Tibial artery (tissue), 4 donors: ENCODE data around the gene KRTAP5-4.
"Not testable (repeated sequence)": the region's sequence is repeated elsewhere in the genome, so short reads cannot be mapped to it uniquely, and the experiment has no call there.

ENCODE experiments used
- DNase-seq, 2 donors: peaks; one replicate each; pipeline ENCODE4 v3.0.0-alpha.2; 2019
- H3K27ac ChIP-seq, 2 donors: fragments of 200-600 bp; sonication (generic) in 1 of 2; 1 replicate in 1 of 2; 2 replicates in 1 of 2; pipeline ENCODE4 v1.5.1; 2018 to 2019; ENCODE audit warnings: mild to moderate bottlenecking in 1 of 2
- H3K27me3 ChIP-seq, 2 donors: fragments of 200-600 bp; sonication (generic) in 1 of 2; one replicate each; pipeline versions ENCODE4 v1.5.1 to v1.6.0; 2016 to 2019
- H3K36me3 ChIP-seq, 3 donors: fragments of 200-600 bp; sonication (generic) in 2 of 3; one replicate each; pipeline ENCODE4 v1.5.1; 2016 to 2019; ENCODE audit warnings: mild to moderate bottlenecking in 2 of 3
- H3K4me1 ChIP-seq, 4 donors: fragments of 200-600 bp; sonication (generic) in 2 of 4; 1 replicate in 3 of 4; 2 replicates in 1 of 4; pipeline ENCODE4 v1.5.1; 2016 to 2019
- H3K4me3 ChIP-seq, 2 donors: fragments of 200-600 bp; sonication (generic) in 1 of 2; 1 replicate in 1 of 2; 2 replicates in 1 of 2; pipeline ENCODE4 v1.5.1; 2018 to 2019; ENCODE audit warnings: mild to moderate bottlenecking in 2 of 2
- H3K9me3 ChIP-seq, 3 donors: fragments of 200-600 bp; sonication (generic) in 1 of 3; one replicate each; pipeline ENCODE4 v1.5.1; 2016 to 2019
- intact Hi-C: fragments of 100-400 bp; cut with DNase I; formaldehyde crosslinking; loops from one replicate; pipeline ENCODE4 v1.15.0; 2023; ENCODE audit warnings: low total_unique reads
- TF ChIP-seq, protein P1 (sequence below), 2 experiments: fragments of 200-600 bp in 1 of 2; fragments of 450-650 bp in 1 of 2; IDR thresholded peaks; one replicate each; pipeline ENCODE4 v1.5.1; 2017 to 2019; ENCODE audit warnings: antibody characterized with exemption in 2 of 2, mild to moderate bottlenecking in 1 of 2, moderate library complexity in 1 of 2

KRTAP5-4 gene

DNA sequence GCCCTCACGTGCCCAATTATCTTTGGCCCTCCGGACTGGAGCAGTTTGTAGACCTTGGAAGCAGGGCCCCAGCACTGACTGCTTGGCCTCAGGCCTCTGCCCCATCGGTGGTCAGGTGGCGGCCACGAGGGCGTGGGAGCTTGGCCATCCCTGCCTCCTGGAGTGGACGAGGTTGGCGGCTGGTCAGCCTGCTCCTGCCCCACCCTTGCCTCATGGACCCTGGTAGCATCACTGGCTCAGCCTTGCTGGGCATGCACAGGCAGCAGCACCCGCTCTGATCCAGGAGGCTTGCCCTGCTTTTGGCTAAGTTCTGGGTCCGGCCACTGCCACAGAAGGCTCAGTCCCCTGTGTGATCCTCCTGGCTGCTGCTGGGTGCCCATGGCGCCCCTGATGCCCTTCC is 17.8 kb downstream of the KRTAP5-4 start:
- peaks cover 0 to 40% of the 10 kb centered on the region in 2 donors for H3K27me3 ChIP-seq
- H3K36me3 ChIP-seq, result no peaks in the 10 kb centered on the region
- no peak overlapping the region for H3K27ac ChIP-seq
- H3K9me3 ChIP-seq, result no peaks in the 10 kb centered on the region
- DNase-seq, result no peak
- H3K4me3 ChIP-seq, result no peak overlapping the region
- no peaks in the 10 kb centered on the region for H3K4me1 ChIP-seq
- TF ChIP-seq, protein P1, sequence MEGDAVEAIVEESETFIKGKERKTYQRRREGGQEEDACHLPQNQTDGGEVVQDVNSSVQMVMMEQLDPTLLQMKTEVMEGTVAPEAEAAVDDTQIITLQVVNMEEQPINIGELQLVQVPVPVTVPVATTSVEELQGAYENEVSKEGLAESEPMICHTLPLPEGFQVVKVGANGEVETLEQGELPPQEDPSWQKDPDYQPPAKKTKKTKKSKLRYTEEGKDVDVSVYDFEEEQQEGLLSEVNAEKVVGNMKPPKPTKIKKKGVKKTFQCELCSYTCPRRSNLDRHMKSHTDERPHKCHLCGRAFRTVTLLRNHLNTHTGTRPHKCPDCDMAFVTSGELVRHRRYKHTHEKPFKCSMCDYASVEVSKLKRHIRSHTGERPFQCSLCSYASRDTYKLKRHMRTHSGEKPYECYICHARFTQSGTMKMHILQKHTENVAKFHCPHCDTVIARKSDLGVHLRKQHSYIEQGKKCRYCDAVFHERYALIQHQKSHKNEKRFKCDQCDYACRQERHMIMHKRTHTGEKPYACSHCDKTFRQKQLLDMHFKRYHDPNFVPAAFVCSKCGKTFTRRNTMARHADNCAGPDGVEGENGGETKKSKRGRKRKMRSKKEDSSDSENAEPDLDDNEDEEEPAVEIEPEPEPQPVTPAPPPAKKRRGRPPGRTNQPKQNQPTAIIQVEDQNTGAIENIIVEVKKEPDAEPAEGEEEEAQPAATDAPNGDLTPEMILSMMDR (IDR thresholded peaks at IDR 0.05), result no peak
- intact Hi-C loops, result no loop called here

DNA sequence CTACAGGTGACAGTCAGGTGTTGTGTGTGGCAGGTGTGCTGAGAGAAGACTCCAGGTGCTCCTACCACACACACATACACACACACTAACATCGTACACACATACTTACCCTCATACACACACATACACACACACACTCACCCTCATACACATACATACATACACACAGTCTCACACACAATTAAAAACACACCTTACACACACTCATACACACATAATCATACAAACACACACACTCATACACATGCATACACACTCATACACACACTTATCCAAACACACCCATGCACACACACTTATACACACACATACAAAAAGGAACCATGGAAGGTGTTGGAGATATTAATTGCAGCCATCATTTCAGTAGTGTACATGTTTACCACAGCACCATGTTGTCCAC is 18.3 kb downstream of the KRTAP5-4 start:
- Histone ChIP-seq H3K36me3 (no peaks in the 10 kb centered on the region), H3K4me3 (no peak overlapping the region), H3K27ac (no peak overlapping the region), H3K9me3 (no peaks in the 10 kb centered on the region), H3K4me1 (no peaks in the 10 kb centered on the region), H3K27me3 (peaks cover 0 to 38% of the 10 kb centered on the region in 2 donors)
- DNase-seq, result no peak
- TF ChIP-seq, protein P1 (IDR thresholded peaks at IDR 0.05), result no peak
- intact Hi-C loops, result no loop called here

DNA sequence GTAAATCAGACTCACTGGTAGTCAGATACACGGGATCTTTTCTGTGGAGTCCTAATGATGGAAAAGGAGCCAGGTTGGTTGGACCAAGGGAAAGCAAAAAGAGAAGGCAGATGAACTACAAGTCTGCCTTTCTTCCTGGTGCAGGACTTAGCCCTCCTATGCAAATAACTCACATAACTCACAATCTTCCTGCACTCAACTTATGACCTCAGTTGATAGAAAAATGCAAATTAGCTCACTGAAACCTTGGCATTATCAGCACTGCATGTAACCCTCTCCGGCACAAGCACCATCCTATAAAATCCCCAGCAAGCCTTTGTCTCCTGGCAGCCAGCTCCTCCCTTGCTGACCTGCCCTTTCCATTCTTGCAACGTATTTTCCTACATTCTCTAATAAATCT is 20.3 kb downstream of the KRTAP5-4 start:
- peaks cover 0 to 33% of the 10 kb centered on the region in 2 donors for H3K27me3 ChIP-seq
- intact Hi-C loops, H3K36me3 ChIP-seq, H3K4me1 ChIP-seq, DNase-seq, H3K27ac ChIP-seq, H3K9me3 ChIP-seq, H3K4me3 ChIP-seq: not testable (repeated sequence)

DNA sequence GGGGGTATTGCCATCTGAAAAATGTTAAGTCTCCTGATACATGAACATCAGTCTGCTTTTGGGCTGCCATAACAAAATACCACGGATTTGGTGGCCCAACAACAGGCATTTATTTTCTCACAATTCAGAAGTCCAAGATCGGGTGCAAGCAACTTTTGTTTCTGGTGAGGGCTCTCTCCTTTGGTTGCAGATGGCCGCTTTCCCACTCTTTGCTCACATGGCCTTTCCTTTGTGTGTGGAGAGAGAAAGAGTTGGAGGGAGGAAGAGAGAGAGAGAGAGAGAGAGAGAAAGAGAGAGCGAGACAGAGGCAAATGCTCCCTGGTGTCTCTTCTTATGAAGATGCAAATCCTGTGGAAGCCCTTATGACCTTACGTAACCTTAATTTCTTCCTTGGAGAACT is 21.3 kb downstream of the KRTAP5-4 start:
- no peak for DNase-seq
- Histone ChIP-seq H3K36me3 (no peaks in the 10 kb centered on the region), H3K27me3 (peaks cover 0 to 27% of the 10 kb centered on the region in 2 donors), H3K4me3 (no peak overlapping the region), H3K9me3 (no peaks in the 10 kb centered on the region), H3K27ac (no peak overlapping the region), H3K4me1 (no peaks in the 10 kb centered on the region)
- intact Hi-C loops, result no loop called here
- TF ChIP-seq, protein P1 (IDR thresholded peaks at IDR 0.05), result no peak

DNA sequence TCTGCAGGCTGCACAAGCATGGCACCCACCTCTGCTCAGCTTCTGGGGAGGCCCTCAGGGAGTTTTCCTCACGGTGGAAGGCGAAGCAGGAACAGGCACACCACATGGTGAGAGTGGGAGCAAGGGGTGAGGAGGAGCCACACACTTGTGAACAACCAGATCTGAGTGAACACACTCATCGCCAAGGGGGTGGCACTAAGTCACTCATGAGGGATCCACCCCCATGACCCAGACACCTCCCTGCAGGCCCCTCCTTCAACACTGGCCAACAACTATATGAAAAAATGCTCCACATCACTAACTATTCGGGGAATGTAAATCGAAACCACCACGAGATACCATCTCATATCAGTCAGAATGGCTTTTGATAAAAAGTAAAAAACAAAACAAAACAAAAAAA is 23.1 kb downstream of the KRTAP5-4 start:
- H3K27me3 ChIP-seq, result peaks cover 0 to 17% of the 10 kb centered on the region in 2 donors
- no peaks in the 10 kb centered on the region for H3K9me3 ChIP-seq
- H3K4me1 ChIP-seq, result no peaks in the 10 kb centered on the region
- no peak overlapping the region for H3K27ac ChIP-seq
- no peak overlapping the region for H3K4me3 ChIP-seq
- peak in 1 of 2 donors; percentile 10 for DNase-seq
- intact Hi-C loops, result no loop called here
- TF ChIP-seq, protein P1 (IDR thresholded peaks at IDR 0.05), result no peak
- no peaks in the 10 kb centered on the region for H3K36me3 ChIP-seq

DNA sequence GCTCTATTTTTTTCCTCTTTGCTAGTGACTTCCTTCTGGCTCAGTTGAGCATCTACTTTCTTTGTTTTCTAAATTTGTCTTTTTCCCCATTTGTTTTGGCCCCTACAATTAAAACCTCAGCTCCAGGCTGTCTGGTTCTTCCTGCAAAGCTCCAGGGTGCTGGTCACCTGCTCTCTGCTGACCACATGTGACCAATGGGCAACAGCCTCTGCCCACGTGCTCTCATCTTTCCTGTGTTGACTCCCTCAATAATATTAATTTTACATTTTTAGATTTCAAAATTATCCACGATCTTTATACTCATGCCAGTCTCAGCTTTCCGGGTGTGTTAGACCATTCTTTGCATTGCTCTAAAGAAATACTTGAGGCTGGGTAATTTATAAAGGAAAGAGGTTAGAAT is 23.5 kb downstream of the KRTAP5-4 start:
- H3K36me3 ChIP-seq, H3K9me3 ChIP-seq, intact Hi-C loops, H3K4me1 ChIP-seq, H3K27ac ChIP-seq, H3K4me3 ChIP-seq: not testable (repeated sequence)
- DNase-seq, result peak in 1 of 2 donors; percentile 6
- H3K27me3 ChIP-seq, result peaks cover 0 to 20% of the 10 kb centered on the region in 2 donors

DNA sequence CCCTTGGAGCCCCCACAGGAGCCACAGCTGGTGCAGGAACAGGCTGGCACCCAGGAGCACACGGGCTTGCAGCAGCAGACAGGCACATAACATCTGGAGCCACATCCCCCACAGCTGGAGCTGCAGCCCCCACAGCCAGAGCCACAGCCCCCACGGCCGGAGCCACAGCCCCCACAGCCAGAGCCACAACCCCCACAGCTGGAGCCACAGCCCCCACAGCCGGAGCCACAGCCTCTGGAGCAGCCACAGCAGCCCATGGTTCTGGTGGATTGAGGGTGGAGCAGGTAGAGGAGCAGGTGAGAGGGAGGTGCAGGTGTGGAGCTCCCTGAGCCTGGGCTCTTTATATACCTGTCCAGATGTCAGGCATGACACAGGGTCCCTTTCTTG is 24.0 kb downstream of the KRTAP5-4 start, which contains the start of gene KRTAP5-2:
TSS of gene KRTAP5-2 (minus strand) at position 301 of the 387 bp plus-strand sequence. CDS start at position 257, 44 bp downstream.
- no peaks in the 10 kb centered on the region for H3K4me1 ChIP-seq
- H3K9me3 ChIP-seq, result no peaks in the 10 kb centered on the region
- H3K36me3 ChIP-seq, result no peaks in the 10 kb centered on the region
- intact Hi-C loops, result no loop called here
- H3K27me3 ChIP-seq, result peaks cover 0 to 22% of the 10 kb centered on the region in 2 donors
- no peak within 1 kb of the TSS for H3K4me3 ChIP-seq
- TF ChIP-seq, protein P1 (IDR thresholded peaks at IDR 0.05), result no peak
- H3K27ac ChIP-seq, result no peak within 1 kb of the TSS
- no peak for DNase-seq
